Measurements from ENCODE around the gene SNX18. TPM values are rescaled to one million over a fixed set of nuclear protein-coding genes. Genes with fewer than 3 reads are reported as not detected.

The SNX18 gene, protein sequence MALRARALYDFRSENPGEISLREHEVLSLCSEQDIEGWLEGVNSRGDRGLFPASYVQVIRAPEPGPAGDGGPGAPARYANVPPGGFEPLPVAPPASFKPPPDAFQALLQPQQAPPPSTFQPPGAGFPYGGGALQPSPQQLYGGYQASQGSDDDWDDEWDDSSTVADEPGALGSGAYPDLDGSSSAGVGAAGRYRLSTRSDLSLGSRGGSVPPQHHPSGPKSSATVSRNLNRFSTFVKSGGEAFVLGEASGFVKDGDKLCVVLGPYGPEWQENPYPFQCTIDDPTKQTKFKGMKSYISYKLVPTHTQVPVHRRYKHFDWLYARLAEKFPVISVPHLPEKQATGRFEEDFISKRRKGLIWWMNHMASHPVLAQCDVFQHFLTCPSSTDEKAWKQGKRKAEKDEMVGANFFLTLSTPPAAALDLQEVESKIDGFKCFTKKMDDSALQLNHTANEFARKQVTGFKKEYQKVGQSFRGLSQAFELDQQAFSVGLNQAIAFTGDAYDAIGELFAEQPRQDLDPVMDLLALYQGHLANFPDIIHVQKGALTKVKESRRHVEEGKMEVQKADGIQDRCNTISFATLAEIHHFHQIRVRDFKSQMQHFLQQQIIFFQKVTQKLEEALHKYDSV
- total RNA-seq (10 to 100 TPM; 15.3 to 31.0 (median 22.1) TPM), polyA plus RNA-seq (1 to 10 TPM; 4.1 to 9.3 TPM)
- long read RNA-seq, donor 1, full-length matches to known transcripts, result 16 of 29 reads
- long read RNA-seq, donor 1, partial matches to known transcripts, result 0 of 29 reads
- long read RNA-seq, donor 1, other reads (novel, unspliced or antisense), result 13 of 29 reads
- long read RNA-seq, donor 2, full-length matches to known transcripts, result 13 of 19 reads
- long read RNA-seq, donor 2, partial matches to known transcripts, result 0 of 19 reads
- long read RNA-seq, donor 2, other reads (novel, unspliced or antisense), result 6 of 19 reads
- long read RNA-seq, donor 3, full-length matches to known transcripts, result 3 of 6 reads
- long read RNA-seq, donor 3, partial matches to known transcripts, result 0 of 6 reads
- long read RNA-seq, donor 3, other reads (novel, unspliced or antisense), result 3 of 6 reads

DNA sequence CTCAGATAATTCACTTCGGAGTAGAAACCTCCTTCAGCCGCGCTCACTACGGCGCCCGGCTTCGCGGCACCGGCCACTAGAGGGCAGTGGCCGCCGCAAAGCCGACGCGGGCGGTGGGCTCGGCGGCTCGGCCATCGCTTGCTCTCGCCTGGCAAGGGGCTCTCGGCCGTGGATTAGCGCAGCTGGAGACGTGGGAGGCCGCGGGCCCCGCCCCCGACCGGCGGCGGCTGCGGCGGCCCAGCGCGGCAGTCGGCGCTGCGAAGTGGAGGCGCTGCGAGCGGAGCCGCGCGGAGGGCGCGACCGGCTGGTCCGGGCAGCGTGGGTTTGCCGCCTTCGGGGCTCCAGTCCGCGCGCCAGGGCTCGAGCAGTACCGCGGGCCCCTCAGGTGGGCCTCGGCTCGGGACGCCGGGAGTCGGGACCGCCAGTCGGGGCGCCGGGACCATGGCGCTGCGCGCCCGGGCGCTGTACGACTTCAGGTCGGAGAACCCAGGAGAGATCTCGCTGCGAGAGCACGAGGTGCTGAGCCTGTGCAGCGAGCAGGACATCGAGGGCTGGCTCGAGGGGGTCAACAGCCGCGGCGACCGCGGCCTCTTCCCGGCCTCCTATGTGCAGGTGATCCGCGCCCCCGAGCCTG is at the start of gene SNX18:
SNX18 (plus strand) TSS at position 248 of the 634 bp plus-strand sequence; CDS start at position 442, 194 bp downstream.
- DNase-seq (peak; percentile 92 to 93), ATAC-seq (peak; percentile 87 to 95 (median 93))
- H3K4me1 ChIP-seq, result peaks cover 4 to 47% (median 41%) of the 10 kb centered on the region in 9 donors
- WGBS, 2 donors, result 0% methylated on average over 75 to 83 of the region's 88 CpGs
- H3K4me3 ChIP-seq, result peak within 1 kb of the TSS; percentile 52 to 100 (median 98)
- no peaks in the 10 kb centered on the region for H3K9me3 ChIP-seq
- TF ChIP-seq, protein P1, sequence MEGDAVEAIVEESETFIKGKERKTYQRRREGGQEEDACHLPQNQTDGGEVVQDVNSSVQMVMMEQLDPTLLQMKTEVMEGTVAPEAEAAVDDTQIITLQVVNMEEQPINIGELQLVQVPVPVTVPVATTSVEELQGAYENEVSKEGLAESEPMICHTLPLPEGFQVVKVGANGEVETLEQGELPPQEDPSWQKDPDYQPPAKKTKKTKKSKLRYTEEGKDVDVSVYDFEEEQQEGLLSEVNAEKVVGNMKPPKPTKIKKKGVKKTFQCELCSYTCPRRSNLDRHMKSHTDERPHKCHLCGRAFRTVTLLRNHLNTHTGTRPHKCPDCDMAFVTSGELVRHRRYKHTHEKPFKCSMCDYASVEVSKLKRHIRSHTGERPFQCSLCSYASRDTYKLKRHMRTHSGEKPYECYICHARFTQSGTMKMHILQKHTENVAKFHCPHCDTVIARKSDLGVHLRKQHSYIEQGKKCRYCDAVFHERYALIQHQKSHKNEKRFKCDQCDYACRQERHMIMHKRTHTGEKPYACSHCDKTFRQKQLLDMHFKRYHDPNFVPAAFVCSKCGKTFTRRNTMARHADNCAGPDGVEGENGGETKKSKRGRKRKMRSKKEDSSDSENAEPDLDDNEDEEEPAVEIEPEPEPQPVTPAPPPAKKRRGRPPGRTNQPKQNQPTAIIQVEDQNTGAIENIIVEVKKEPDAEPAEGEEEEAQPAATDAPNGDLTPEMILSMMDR (IDR thresholded peaks at IDR 0.05), result peak; percentile 95 to 100 (median 98)
- peak within 1 kb of the TSS; percentile 95 to 99 (median 97) for H3K27ac ChIP-seq
- intact Hi-C loops (cut with DNase I), result loop anchor here (1.0 to 10.0 kb wide), 15 partner anchors 129 to 350 kb away; no protein-coding TSS in a partner anchor
- H3K27me3 ChIP-seq, result no peaks in the 10 kb centered on the region
- peaks cover 0 to 8% (median 0%) of the 10 kb centered on the region in 9 donors for H3K36me3 ChIP-seq

DNA sequence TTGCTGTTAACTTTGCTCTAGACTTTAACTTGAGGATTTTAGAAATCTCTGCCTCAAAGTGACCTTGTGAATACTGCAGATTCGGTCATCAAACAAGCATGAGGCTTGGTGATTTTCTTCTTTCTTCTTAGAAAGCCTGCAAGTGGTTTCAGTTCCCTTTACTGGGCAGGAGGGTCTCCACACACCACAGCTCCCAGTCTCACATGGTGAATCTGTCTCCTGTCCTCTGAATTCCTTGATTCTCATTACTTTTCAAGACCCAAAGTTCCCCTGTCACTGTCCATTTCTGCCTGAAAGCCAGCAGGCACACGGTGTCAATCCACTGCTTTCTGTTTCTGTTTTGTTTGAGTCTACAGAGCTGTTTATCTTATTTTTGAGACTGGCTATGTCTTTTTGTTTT is 47.9 kb upstream of the SNX18 start:
- Histone ChIP-seq H3K4me1 (peaks cover 3 to 28% (median 15%) of the 10 kb centered on the region in 9 donors), H3K4me3 (peak overlapping the region; percentile 1 to 43 (median 19)), H3K27ac (peak overlapping the region in 8 of 10 donors; percentile 15 to 76 (median 66)), H3K27me3 (no peaks in the 10 kb centered on the region), H3K9me3 (no peaks in the 10 kb centered on the region), H3K36me3 (no peaks in the 10 kb centered on the region)
- intact Hi-C loops (cut with DNase I), result no loop called here
- DNase-seq (no peak), ATAC-seq (peak in 6 of 8 donors; percentile 29 to 67 (median 44))
- TF ChIP-seq, protein P1 (IDR thresholded peaks at IDR 0.05), result no peak
- WGBS, 2 donors, result 18 to 22% methylated on average over 2 of the region's 2 CpGs

DNA sequence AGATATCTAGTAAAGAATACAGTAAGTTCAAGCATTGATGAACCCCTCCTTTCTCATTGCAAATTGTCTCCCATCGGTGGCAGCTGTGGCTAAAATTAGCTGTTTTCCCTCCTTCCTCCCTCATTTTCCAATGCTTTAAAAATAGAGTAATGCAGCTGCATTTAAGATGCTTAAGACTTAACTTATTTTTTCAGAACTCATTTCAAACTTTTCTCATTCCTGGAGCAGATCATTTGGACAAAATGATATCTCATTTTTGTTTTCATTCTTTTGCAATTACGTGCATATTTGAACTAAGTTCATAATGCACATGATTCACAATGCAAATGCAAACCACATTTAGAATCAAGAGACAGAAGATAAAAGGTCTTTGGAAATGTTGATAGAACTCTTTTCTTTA is 47.4 kb upstream of the SNX18 start:
- no peak for DNase-seq
- peak overlapping the region in 9 of 10 donors; percentile 1 to 43 (median 21) for H3K4me3 ChIP-seq
- TF ChIP-seq, protein P1 (IDR thresholded peaks at IDR 0.05), result no peak
- peaks cover 3 to 28% (median 15%) of the 10 kb centered on the region in 9 donors for H3K4me1 ChIP-seq
- peak in 2 of 8 donors; percentile 6 to 20 for ATAC-seq
- intact Hi-C loops (cut with DNase I), result no loop called here
- H3K27ac ChIP-seq, result peak overlapping the region in 7 of 10 donors; percentile 11 to 76 (median 62)
- H3K9me3 ChIP-seq, result no peaks in the 10 kb centered on the region
- H3K27me3 ChIP-seq, result no peaks in the 10 kb centered on the region
- WGBS, 2 donors, result 32 to 33% methylated on average over 2 of the region's 2 CpGs
- no peaks in the 10 kb centered on the region for H3K36me3 ChIP-seq
